Activated CD8-positive, alpha-beta memory T cell treated with anti-CD3 and anti-CD28 coated beads for 24 hours (primary cell): ENCODE data around the gene ZIC1.

Experiments
- DNase-seq: peaks from one replicate; pipeline ENCODE4 v3.0.0-alpha.2; 2020

Gene ZIC1

DNA sequence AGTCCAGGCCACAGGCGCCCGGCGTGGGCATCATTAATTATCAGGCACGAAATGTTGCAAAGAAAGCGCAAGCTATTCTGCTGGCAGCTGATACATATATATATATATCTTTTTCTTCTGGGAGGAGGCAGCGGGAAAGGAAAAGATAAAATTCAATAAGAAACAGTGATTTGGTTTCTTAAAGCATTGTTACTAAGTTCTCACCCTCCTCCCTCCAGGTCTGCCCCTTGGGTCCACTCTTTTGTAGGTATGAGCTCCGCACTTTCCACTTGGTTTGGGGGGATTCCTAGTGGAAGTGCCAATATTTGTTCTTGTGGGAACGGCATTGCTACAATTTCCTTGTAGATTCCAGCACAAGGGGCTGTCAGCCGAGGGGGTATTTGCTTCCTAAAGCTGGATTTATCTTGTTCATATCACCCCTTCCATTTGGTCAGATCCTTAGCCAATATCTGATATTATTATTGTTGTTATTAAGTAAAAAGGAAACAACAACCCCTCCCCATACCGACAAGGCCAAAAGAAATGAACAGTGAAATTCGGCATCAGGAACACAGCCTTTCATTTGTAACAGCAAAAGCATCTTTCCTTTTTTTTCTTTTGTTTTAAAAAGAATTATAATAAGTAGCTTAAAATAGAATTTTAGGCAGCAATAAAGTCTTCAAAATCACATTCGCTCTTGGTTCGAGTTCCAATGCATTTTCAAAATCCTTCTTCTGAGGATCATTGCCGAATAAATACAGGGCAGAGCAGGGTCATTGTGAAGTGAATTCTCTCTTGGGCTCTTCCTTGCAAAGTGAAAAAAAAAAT, 15.6 kb downstream of the ZIC1 start:
- DNase-seq: no peak

GRCh38 chr3:147425388-147425850, 16.3 kb downstream of the ZIC1 start:
- no peak for DNase-seq

DNA sequence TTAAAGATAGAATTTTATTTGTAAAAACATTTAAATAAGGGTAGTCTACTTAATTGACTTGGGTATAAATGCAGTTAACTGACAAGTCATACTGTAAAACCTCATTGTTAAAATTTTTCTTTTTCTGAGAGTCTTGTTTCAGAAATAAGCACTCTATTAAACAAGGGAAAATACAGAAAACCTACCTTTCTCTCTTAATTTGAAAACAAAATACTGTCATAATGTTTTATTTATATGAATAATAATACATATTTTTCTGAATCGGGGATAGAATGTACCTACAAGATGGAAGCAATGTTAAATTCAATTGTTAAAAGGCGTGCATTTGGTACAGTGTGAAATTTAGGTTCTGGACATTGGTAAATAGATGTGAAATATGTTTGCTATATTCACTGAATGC, 17.8 kb downstream of the ZIC1 start:
- no peak for DNase-seq

GRCh38 chr3:147427746-147428145, 18.6 kb downstream of the ZIC1 start:
- DNase-seq: no peak

DNA sequence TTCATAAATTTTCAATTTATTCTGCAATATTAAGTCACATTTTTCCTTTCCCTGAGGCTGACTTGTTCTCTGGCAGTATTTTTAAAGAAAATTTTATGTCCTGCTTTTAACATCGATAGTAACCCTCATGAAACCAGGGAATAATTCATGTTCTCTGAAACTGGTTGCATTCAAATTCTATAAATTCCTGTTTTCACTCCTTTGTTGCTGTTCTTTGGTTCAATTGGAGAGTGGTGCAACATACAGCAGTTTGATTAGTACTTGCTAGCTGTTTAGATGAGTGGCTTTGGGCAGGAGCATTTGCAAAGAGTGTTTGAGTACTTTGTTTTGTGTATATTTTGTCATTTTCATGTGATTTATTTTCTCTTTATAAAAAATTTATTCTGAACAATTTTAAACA, 19.2 kb downstream of the ZIC1 start:
- no peak for DNase-seq

DNA sequence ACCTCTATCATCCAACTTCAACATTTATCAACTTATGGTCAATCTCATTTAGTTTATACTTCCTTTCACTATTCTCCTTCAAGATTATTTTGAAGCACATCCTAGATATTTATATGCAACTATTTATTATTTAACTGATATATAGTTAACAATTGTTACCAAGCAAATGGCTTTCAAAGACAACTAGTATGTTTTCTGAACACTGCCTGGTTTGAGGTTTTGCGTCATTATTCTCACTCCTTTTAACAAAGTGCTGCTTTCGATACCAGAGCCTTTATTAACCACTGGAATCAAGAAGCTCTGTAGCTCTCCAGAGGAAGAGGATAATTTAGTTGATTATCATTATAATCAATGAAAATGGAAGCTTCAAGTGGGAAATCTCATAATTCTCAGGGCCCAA, 19.6 kb downstream of the ZIC1 start:
- DNase-seq: no peak

GRCh38 chr3:147431751-147432150, 22.6 kb downstream of the ZIC1 start:
- DNase-seq: no peak

GRCh38 chr3:147447224-147447623, 38.1 kb downstream of the ZIC1 start:
- DNase-seq: no peak

DNA sequence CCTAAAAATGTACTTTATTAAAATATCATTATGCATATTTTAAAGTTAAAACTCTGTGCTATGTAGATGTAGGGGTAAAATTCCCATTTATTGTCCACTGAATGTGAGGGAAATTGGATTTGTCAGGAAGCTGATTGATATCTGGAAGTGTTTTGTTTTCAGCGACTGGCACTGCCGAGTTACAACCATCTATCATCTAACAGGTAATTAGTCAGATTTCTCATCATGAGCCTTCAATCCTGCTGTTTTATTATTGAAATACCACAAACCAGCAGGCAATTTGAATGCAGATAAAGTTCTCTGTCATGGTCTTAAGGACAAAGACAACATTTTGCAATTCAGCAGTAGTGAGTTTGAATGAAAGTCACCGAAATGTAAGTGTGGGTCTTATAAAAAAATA, 40.5 kb downstream of the ZIC1 start:
- no peak for DNase-seq

DNA sequence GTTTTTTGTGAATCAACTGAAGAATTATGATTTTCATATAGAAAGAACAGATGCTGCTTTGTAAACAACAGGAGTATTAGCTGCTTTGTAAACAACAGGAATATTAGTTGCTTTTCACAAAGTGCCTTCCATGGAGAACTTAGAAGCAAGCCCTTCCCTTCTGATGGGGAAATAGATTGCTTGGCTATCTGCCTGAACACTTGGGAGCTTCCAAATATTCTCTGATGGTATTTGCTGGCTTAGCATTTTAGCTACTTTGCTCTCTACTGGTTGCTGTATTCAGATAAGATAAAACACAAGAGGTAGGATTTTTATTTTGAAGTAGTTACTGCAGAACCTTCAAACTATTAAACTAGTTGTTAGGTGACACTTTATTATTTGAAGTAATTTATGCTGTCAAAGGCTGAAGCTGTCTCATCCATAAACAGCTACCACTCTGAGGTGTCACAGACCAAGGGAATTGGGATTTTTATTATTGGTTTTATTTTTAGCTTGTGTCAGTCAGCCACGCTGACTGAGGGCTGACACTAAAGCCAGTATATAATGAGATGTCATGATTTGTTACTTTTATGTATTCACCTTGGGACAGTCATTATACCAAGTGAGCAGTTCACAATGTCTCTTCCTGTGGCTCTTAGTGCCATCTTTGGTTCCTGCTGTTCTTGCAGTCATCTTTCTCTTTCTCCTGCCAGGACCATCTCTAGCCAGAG, 50.0 kb downstream of the ZIC1 start:
- no peak for DNase-seq

DNA sequence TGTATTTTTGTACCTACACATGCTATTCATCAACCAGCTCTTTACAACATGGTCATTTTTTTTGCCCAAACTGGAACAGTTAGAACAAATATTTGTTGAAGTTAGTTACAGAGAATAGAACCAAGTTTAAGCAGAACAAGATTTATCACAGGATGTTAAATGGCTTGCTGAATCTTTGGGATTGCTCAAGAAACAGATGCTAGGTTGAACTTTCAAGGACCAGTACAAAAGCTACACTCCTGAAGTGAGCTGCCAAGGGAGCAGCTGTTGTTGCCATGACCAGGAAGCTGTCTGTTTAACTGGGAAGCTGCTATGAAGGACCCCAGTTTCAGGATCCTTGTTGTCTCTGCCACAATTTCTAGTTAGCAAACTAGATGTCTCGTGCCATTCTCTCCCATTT, 53.7 kb downstream of the ZIC1 start:
- DNase-seq: no peak
